GM18498 (cell line): ENCODE measurements around the gene SLC22A13.
"Not testable (repeated sequence)": the region's sequence is repeated elsewhere in the genome, so short reads cannot be mapped to it uniquely, and the experiment has no call there.

ENCODE experiments used
- ATAC-seq: cut with Tn5 transposase; IDR thresholded peaks from one replicate; pipeline ENCODE4 v1.9.1; 2021; ENCODE audit warnings: mild to moderate bottlenecking, moderate library complexity; ENCODE audit not compliant: unreplicated experiment

SLC22A13 gene

GRCh38 chr3:38297053-38297452, 31.4 kb downstream of the SLC22A13 start:
- ATAC-seq: not testable (repeated sequence)

GRCh38 chr3:38297537-38297936, 31.9 kb downstream of the SLC22A13 start:
- ATAC-seq: no peak

- ATAC-seq: no peak
These were observed 32.5 kb downstream of the SLC22A13 start for GRCh38 chr3:38297947-38298711.

- ATAC-seq: no peak
These were observed 41.3 kb downstream of the SLC22A13 start for GRCh38 chr3:38306941-38307340.

GRCh38 chr3:38307599-38307998, 42.0 kb downstream of the SLC22A13 start:
- no peak for ATAC-seq

- ATAC-seq: no peak
These were observed 42.8 kb downstream of the SLC22A13 start for GRCh38 chr3:38308456-38308855.

GRCh38 chr3:38311476-38311875, 45.9 kb downstream of the SLC22A13 start:
- ATAC-seq: no peak

- no peak for ATAC-seq
These were observed 46.3 kb downstream of the SLC22A13 start for GRCh38 chr3:38311941-38312340.

GRCh38 chr3:38312356-38312755, 46.7 kb downstream of the SLC22A13 start:
- ATAC-seq: no peak

GRCh38 chr3:38313263-38313662, 47.7 kb downstream of the SLC22A13 start:
- ATAC-seq: no peak

GRCh38 chr3:38313695-38314094, 48.1 kb downstream of the SLC22A13 start:
- no peak for ATAC-seq

- ATAC-seq: no peak
These were observed 48.6 kb downstream of the SLC22A13 start for GRCh38 chr3:38314112-38314763.

- no peak for ATAC-seq
These were observed 49.3 kb downstream of the SLC22A13 start for GRCh38 chr3:38314764-38315487.

- no peak for ATAC-seq
These were observed 50.0 kb downstream of the SLC22A13 start for GRCh38 chr3:38315488-38316230.

GRCh38 chr3:38316356-38317191, 51.0 kb downstream of the SLC22A13 start:
- ATAC-seq: no peak

- ATAC-seq: no peak
These were observed 51.7 kb downstream of the SLC22A13 start for GRCh38 chr3:38317192-38317759.

- no peak for ATAC-seq
These were observed 53.4 kb downstream of the SLC22A13 start for GRCh38 chr3:38318766-38319671.

GRCh38 chr3:38320638-38321037, 55.0 kb downstream of the SLC22A13 start:
- ATAC-seq: not testable (repeated sequence)

GRCh38 chr3:38323060-38323459, 57.4 kb downstream of the SLC22A13 start:
- ATAC-seq: no peak
